ENCODE measurements around the gene SLC12A2. TPM values are rescaled to one million over a fixed set of nuclear protein-coding genes. Genes with fewer than 3 reads are reported as not detected.

Gene SLC12A2
- total RNA-seq, 1 donor from 2014 or later, result 31.3 TPM

DNA sequence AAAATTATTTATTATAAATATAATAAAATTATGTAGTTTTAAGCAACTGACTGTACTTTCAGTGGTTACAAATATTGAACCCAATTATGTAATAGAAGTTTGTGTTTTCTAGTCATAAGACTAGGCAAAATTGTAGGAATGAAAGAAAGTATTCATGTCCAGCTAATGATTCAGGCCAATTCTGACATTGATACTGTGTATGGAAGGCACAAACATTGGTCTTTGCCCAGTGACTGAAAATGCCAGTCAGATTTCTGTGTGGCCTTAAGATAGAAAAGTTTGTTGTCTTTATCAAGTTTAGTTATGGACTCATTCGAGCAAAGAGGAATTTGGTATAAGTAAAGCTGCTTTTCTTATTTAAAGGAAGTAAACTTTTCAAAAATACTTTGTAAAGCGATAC lies 60.3 kb downstream of the SLC12A2 start:
- Mint-ChIP-seq H3K27ac (ENCODE audit: unreplicated experiment) (no peak overlapping the region), H3K4me3 (no peak overlapping the region), H3K27me3 (ENCODE audit: low read depth) (no peaks in the 10 kb centered on the region), H3K36me3 (ENCODE audit: low read depth) (peaks cover 4% of the 10 kb centered on the region), H3K4me1 (no peaks in the 10 kb centered on the region), H3K9me3 (no peaks in the 10 kb centered on the region)
- TF ChIP-seq CTCF (conservative IDR thresholded peaks at IDR 0.05), result no peak
- no peak for DNase-seq (ENCODE audit: low read depth, low spot score)

- Mint-ChIP-seq H3K4me3 (no peak overlapping the region), H3K4me1 (no peaks in the 10 kb centered on the region), H3K27ac (ENCODE audit: unreplicated experiment) (no peak overlapping the region), H3K27me3 (ENCODE audit: low read depth) (no peaks in the 10 kb centered on the region), H3K9me3 (no peaks in the 10 kb centered on the region), H3K36me3 (ENCODE audit: low read depth) (peaks cover 4% of the 10 kb centered on the region)
- no peak for TF ChIP-seq CTCF (conservative IDR thresholded peaks at IDR 0.05)
- DNase-seq (ENCODE audit: low read depth, low spot score), result no peak
Measured at GRCh38 chr5:128144491-128144890, 60.9 kb downstream of the SLC12A2 start.

GRCh38 chr5:128146671-128147070 lies 63.1 kb downstream of the SLC12A2 start:
- H3K27ac Mint-ChIP-seq (ENCODE audit: unreplicated experiment), result no peak overlapping the region
- H3K9me3 Mint-ChIP-seq, result no peaks in the 10 kb centered on the region
- H3K4me1 Mint-ChIP-seq, result no peaks in the 10 kb centered on the region
- H3K36me3 Mint-ChIP-seq (ENCODE audit: low read depth), result peaks cover 4% of the 10 kb centered on the region
- no peak for TF ChIP-seq CTCF (conservative IDR thresholded peaks at IDR 0.05)
- no peak overlapping the region for H3K4me3 Mint-ChIP-seq
- no peaks in the 10 kb centered on the region for H3K27me3 Mint-ChIP-seq (ENCODE audit: low read depth)
- DNase-seq (ENCODE audit: low read depth, low spot score), result no peak

DNA sequence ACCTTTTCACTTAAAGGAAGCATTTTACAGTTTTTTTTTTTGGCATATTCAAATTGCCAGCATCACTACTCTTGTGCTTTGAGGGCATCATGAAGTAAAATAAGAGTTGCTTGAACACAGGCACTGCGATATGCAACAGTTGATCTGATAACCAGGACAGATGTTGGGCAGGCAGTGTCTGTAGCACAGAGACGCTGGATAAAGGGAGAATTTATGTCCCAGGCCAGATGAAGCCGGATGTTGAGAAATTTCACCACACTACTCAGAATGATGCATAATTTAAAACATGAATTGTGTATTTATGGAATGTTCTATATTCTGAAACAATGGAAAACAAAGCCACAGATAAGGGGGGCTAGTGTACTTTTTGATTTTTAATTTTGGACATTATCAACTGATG lies 71.4 kb downstream of the SLC12A2 start:
- no peak for TF ChIP-seq CTCF (conservative IDR thresholded peaks at IDR 0.05)
- H3K27ac Mint-ChIP-seq (ENCODE audit: unreplicated experiment), result peak overlapping the region; percentile 8
- H3K36me3 Mint-ChIP-seq (ENCODE audit: low read depth), result peaks cover 25% of the 10 kb centered on the region
- H3K27me3 Mint-ChIP-seq (ENCODE audit: low read depth), result no peaks in the 10 kb centered on the region
- DNase-seq (ENCODE audit: low read depth, low spot score), result no peak
- H3K4me1 Mint-ChIP-seq, result no peaks in the 10 kb centered on the region
- H3K9me3 Mint-ChIP-seq, result peaks cover 4% of the 10 kb centered on the region
- H3K4me3 Mint-ChIP-seq, result no peak overlapping the region

GRCh38 chr5:128155776-128156175 lies 72.2 kb downstream of the SLC12A2 start:
- H3K27me3 Mint-ChIP-seq (ENCODE audit: low read depth), result no peaks in the 10 kb centered on the region
- DNase-seq (ENCODE audit: low read depth, low spot score), result no peak
- H3K4me1 Mint-ChIP-seq, result no peaks in the 10 kb centered on the region
- H3K4me3 Mint-ChIP-seq, result no peak overlapping the region
- peaks cover 4% of the 10 kb centered on the region for H3K9me3 Mint-ChIP-seq
- H3K27ac Mint-ChIP-seq (ENCODE audit: unreplicated experiment), result peak overlapping the region; percentile 21
- peaks cover 30% of the 10 kb centered on the region for H3K36me3 Mint-ChIP-seq (ENCODE audit: low read depth)
- no peak for TF ChIP-seq CTCF (conservative IDR thresholded peaks at IDR 0.05)

GRCh38 chr5:128156521-128156920 lies 73.0 kb downstream of the SLC12A2 start:
- Mint-ChIP-seq H3K27me3 (ENCODE audit: low read depth) (no peaks in the 10 kb centered on the region), H3K9me3 (peaks cover 4% of the 10 kb centered on the region), H3K36me3 (ENCODE audit: low read depth) (peaks cover 30% of the 10 kb centered on the region), H3K27ac (ENCODE audit: unreplicated experiment) (no peak overlapping the region), H3K4me3 (no peak overlapping the region), H3K4me1 (no peaks in the 10 kb centered on the region)
- DNase-seq (ENCODE audit: low read depth, low spot score), result no peak
- no peak for TF ChIP-seq CTCF (conservative IDR thresholded peaks at IDR 0.05)

All from neural crest cell (in vitro differentiated cells).